T-cell (primary cell): ENCODE measurements around the gene SENP2. TPM values are rescaled to one million over a fixed set of nuclear protein-coding genes. Genes with fewer than 3 reads are reported as not detected.

Source experiments
- ATAC-seq, 4 experiments: fragments of 200-7000 bp in 3 of 4; fragments of 150-1000 bp in 1 of 4; cut with Tn5 transposase; replicated peaks in 1 of 4; 1 replicate in 3 of 4; 2 replicates in 1 of 4; pipeline ENCODE4 v1.10.0; 2021; ENCODE audit warnings: moderate library complexity in 3 of 4, mild to moderate bottlenecking in 2 of 4, moderate number of reproducible peaks in 1 of 4
- CTCF ChIA-PET, 2 donors: fragments of 300-600 bp; sonication (Branson Sonifier 250); formaldehyde crosslinking; loops; one replicate each; lab custom pipeline; 2022; ENCODE audit warnings: antibody characterized with exemption in 2 of 2; lab: Charles Lee
- POLR2A ChIA-PET, 2 donors: fragments of 300-600 bp; sonication (Branson Sonifier 250); formaldehyde crosslinking; loops; one replicate each; lab custom pipeline; 2022; ENCODE audit warnings: antibody characterized with exemption in 2 of 2; lab: Charles Lee
- DNase-seq, 35 experiments: peaks; one replicate each; pipeline versions ENCODE4 v3.0.0 to v3.0.0-alpha.2; 2013 to 2023
- H3K27ac ChIP-seq: one replicate; pipeline ENCODE4 v1.5.1; 2013; ENCODE audit warnings: low read length
- H3K27me3 ChIP-seq, 2 experiments: replicated peaks in 1 of 2; 1 replicate in 1 of 2; 2 replicates in 1 of 2; pipeline versions ENCODE4 v1.6.1 to v1.7.0; 2013; ENCODE audit warnings: low read length in 1 of 2, mixed read lengths in 1 of 2; ENCODE audit not compliant: control insufficient read depth in 2 of 2, insufficient read depth in 2 of 2; ENCODE audit errors: extremely low read depth in 1 of 2
- H3K36me3 ChIP-seq, 2 donors: 1 replicate in 1 of 2; 2 replicates in 1 of 2; pipeline versions ENCODE4 v1.6.1 to v1.7.0; 2013; ENCODE audit warnings: low read length in 1 of 2; ENCODE audit not compliant: control insufficient read depth in 2 of 2, insufficient read depth in 1 of 2; ENCODE audit errors: extremely low read depth in 1 of 2
- H3K4me1 ChIP-seq, 2 experiments: 1 replicate in 1 of 2; 2 replicates in 1 of 2; pipeline versions ENCODE4 v1.6.1 to v1.7.0; 2013; ENCODE audit warnings: low read length in 2 of 2, mixed read lengths in 1 of 2; ENCODE audit not compliant: insufficient read depth in 2 of 2, control insufficient read depth in 1 of 2; ENCODE audit errors: extremely low read depth in 1 of 2
- H3K4me3 ChIP-seq, 2 donors: 1 replicate in 1 of 2; 2 replicates in 1 of 2; pipeline versions ENCODE4 v1.5.1 to v1.7.0; 2013; ENCODE audit warnings: mild to moderate bottlenecking in 2 of 2, low read length in 1 of 2, moderate library complexity in 1 of 2; ENCODE audit not compliant: control insufficient read depth in 1 of 2; ENCODE audit errors: extremely low read depth in 1 of 2
- H3K9me3 ChIP-seq: 2 replicates; pipeline ENCODE4 v1.7.0; 2013
- H3K27ac Mint-ChIP-seq, 2 donors: one replicate each; pipeline ENCODE4 v1.8.0; 2020 to 2021; ENCODE audit warnings: mild to moderate bottlenecking in 2 of 2, mixed read lengths in 2 of 2
- H3K27me3 Mint-ChIP-seq, 2 donors: one replicate each; pipeline ENCODE4 v1.8.0; 2021 to 2022; ENCODE audit warnings: mixed read lengths in 2 of 2
- H3K36me3 Mint-ChIP-seq: one replicate; pipeline ENCODE4 v1.8.0; 2021; ENCODE audit warnings: mixed read lengths
- H3K4me1 Mint-ChIP-seq, 3 donors: one replicate each; pipeline ENCODE4 v1.8.0; 2020 to 2022; ENCODE audit warnings: mixed read lengths in 3 of 3, mild to moderate bottlenecking in 1 of 3
- H3K4me3 Mint-ChIP-seq, 3 donors: one replicate each; pipeline ENCODE4 v1.8.0; 2020 to 2022; ENCODE audit warnings: mild to moderate bottlenecking in 3 of 3, mixed read lengths in 3 of 3, moderate library complexity in 3 of 3
- H3K9me3 Mint-ChIP-seq, 3 donors: one replicate each; pipeline ENCODE4 v1.8.0; 2020 to 2022; ENCODE audit warnings: mixed read lengths in 3 of 3
- WGBS: methylation state at CpG from one replicate; pipeline ENCODE4 v1.1.5; 2013; ENCODE audit warnings: missing lambda C conversion rate; ENCODE audit not compliant: insufficient coverage; 5-methylcytosine and 5-hydroxymethylcytosine counted together
- total RNA-seq, 35 experiments: library from RNA in 6 of 35; stranded (reverse) in 6 of 35; fragments of 120-200 nt in 1 of 35; gene quantifications; one replicate each; pipeline versions ENCODE4 v1.2.1 to v1.2.4 and lab custom pipeline; 2013 to 2026

The SENP2 gene
- total RNA-seq, 5 donors from 2014 or later (not counting 1 experiment from before 2014, with no cell fraction given): 33.1 to 56.1 (median 41.9) TPM

DNA sequence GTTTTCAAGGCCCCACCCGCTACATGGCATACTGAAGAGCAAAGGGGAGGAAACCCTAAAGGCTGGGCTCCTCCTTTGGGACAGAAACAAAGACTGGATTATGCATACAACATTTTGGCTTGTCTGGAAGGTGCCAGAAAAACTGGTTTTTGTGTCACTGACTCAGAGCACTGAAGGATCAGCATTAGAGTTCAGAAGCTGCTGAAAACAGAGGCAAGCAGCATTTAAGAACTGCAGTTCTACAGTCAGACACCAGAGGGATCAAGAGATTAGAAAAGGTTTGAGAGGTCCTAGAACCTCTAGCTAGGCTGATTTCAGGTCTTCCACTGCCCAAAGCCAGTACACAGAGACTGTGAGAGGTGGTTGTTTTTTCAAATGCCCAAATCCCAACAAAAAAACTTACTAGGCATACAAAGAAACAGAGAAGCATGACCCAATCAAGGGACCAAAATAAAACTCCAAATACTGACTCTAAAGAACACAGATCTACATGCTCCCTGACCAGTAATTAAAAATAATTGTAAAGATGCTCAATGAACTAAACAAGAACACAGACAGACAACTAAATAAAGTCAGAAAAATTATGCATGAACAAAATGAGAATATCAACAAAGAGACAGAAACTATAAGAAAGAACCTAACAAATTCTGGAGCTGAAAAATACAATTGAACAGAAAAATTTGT lies 91.2 kb downstream of the SENP2 start:
- DNase-seq: no peak
- Histone ChIP-seq H3K4me3 (no peak overlapping the region), H3K4me1 (no peaks in the 10 kb centered on the region), H3K27ac (no peak overlapping the region), H3K9me3 (no peaks in the 10 kb centered on the region), H3K27me3 (peaks cover 0 to 7% of the 10 kb centered on the region in 2 experiments), H3K36me3 (no peaks in the 10 kb centered on the region)
- Mint-ChIP-seq H3K27me3 (peaks cover 17 to 37% of the 10 kb centered on the region in 2 donors), H3K4me1 (no peaks in the 10 kb centered on the region), H3K4me3 (no peak overlapping the region), H3K9me3 (peaks cover 13 to 26% (median 15%) of the 10 kb centered on the region in 3 donors), H3K36me3 (no peaks in the 10 kb centered on the region), H3K27ac (no peak overlapping the region)
- ChIA-PET POLR2A (no interaction called here), CTCF (no interaction called here)
- WGBS: 100% methylated on average over 1 of the region's 1 CpG
- ATAC-seq: no peak

- POLR2A ChIA-PET: no interaction called here
- Mint-ChIP-seq H3K4me1 (no peaks in the 10 kb centered on the region), H3K27ac (no peak overlapping the region), H3K9me3 (peaks cover 13 to 26% (median 15%) of the 10 kb centered on the region in 3 donors), H3K36me3 (no peaks in the 10 kb centered on the region), H3K27me3 (peaks cover 21 to 36% of the 10 kb centered on the region in 2 donors), H3K4me3 (no peak overlapping the region)
- Histone ChIP-seq H3K9me3 (no peaks in the 10 kb centered on the region), H3K27ac (no peak overlapping the region), H3K36me3 (no peaks in the 10 kb centered on the region), H3K27me3 (peaks cover 0 to 2% of the 10 kb centered on the region in 2 experiments), H3K4me3 (no peak overlapping the region), H3K4me1 (no peaks in the 10 kb centered on the region)
- no peak for ATAC-seq
- CTCF ChIA-PET: interaction anchor here in 1 of 2 donors (1.1 kb wide), 1 partner anchor 18 kb away, joined by 3 read pairs; no protein-coding TSS in a partner anchor
- WGBS: no CpG with 5 or more reads among the region's 1 CpG
- DNase-seq: no peak
These were observed 91.9 kb downstream of the SENP2 start for GRCh38 chr3:185678027-185678426.

- H3K4me3 ChIP-seq: no peak overlapping the region
- no peak for ATAC-seq
- Mint-ChIP-seq H3K27ac (no peak overlapping the region), H3K4me3 (no peak overlapping the region), H3K27me3 (peaks cover 15 to 21% of the 10 kb centered on the region in 2 donors), H3K9me3 (peaks cover 13 to 26% (median 15%) of the 10 kb centered on the region in 3 donors), H3K4me1 (no peaks in the 10 kb centered on the region), H3K36me3 (no peaks in the 10 kb centered on the region)
- no peaks in the 10 kb centered on the region for H3K36me3 ChIP-seq
- no peak for DNase-seq
- CTCF ChIA-PET: no interaction called here
- H3K4me1 ChIP-seq: no peaks in the 10 kb centered on the region
- no peak overlapping the region for H3K27ac ChIP-seq
- no peaks in the 10 kb centered on the region for H3K9me3 ChIP-seq
- POLR2A ChIA-PET: no interaction called here
- H3K27me3 ChIP-seq: peaks cover 0 to 3% of the 10 kb centered on the region in 2 experiments
- WGBS: 89% methylated on average over 2 of the region's 4 CpGs
These were observed 94.1 kb downstream of the SENP2 start for GRCh38 chr3:185680231-185680630.

Other genes with a start within 250 kb of the SENP2 start
- gene MAP3K13, start 223.2 kb upstream of the SENP2 start, total RNA-seq: 1 to 10 TPM; 6.4 to 9.2 (median 7.7) TPM
- 10 to 100 TPM; 20.1 to 25.5 (median 22.2) TPM for gene TMEM41A, start 87.3 kb upstream of the SENP2 start, total RNA-seq
- under 1 TPM in 1 of 5 donors, not detected in 4; 0.63 TPM for gene LIPH, start 33.7 kb upstream of the SENP2 start, total RNA-seq
- gene IGF2BP2, start 238.7 kb downstream of the SENP2 start, total RNA-seq: 1 to 10 TPM in 1 of 5 donors, under 1 TPM in 4; 0.30 to 1.3 (median 0.66) TPM